ENCODE measurements around the gene ENDOV.
A peak's percentile ranks its signal among the peaks of the same experiment; 100 is the strongest.

ENDOV gene

DNA sequence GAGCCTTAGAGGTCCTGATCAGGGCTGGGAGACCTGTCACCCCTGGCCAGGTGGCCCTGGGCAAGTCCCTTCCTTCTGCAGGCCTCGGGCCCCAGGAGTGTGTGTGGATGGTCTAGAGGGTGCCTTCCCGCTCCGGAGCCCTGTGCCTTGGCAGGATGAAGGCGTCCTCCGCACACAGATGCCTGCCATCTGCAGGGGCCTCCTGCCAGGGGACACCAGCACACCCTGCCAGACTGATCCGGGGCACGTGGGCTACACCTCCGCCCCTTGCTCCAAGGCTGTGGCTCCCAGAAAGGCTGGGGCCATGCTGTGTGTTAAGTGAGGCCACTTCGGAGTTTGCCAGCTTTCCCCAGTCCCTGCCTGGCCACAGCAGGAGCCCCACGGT is 30.8 kb downstream of the ENDOV start:
- ChIA-PET CTCF (interaction anchor here (0.5 kb wide), 1 partner anchor 420 kb away, joined by 3 read pairs; no protein-coding TSS in a partner anchor), POLR2A (ENCODE audit: low non-redundant PET) (no interaction called here)
- TF ChIP-seq, protein P1, sequence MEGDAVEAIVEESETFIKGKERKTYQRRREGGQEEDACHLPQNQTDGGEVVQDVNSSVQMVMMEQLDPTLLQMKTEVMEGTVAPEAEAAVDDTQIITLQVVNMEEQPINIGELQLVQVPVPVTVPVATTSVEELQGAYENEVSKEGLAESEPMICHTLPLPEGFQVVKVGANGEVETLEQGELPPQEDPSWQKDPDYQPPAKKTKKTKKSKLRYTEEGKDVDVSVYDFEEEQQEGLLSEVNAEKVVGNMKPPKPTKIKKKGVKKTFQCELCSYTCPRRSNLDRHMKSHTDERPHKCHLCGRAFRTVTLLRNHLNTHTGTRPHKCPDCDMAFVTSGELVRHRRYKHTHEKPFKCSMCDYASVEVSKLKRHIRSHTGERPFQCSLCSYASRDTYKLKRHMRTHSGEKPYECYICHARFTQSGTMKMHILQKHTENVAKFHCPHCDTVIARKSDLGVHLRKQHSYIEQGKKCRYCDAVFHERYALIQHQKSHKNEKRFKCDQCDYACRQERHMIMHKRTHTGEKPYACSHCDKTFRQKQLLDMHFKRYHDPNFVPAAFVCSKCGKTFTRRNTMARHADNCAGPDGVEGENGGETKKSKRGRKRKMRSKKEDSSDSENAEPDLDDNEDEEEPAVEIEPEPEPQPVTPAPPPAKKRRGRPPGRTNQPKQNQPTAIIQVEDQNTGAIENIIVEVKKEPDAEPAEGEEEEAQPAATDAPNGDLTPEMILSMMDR (conservative IDR thresholded peaks at IDR 0.05; ENCODE audit: low read depth), result no peak
- H3K27ac ChIP-seq, result no peak overlapping the region
- DNase-seq (ENCODE audit: low spot score), result no peak

DNA sequence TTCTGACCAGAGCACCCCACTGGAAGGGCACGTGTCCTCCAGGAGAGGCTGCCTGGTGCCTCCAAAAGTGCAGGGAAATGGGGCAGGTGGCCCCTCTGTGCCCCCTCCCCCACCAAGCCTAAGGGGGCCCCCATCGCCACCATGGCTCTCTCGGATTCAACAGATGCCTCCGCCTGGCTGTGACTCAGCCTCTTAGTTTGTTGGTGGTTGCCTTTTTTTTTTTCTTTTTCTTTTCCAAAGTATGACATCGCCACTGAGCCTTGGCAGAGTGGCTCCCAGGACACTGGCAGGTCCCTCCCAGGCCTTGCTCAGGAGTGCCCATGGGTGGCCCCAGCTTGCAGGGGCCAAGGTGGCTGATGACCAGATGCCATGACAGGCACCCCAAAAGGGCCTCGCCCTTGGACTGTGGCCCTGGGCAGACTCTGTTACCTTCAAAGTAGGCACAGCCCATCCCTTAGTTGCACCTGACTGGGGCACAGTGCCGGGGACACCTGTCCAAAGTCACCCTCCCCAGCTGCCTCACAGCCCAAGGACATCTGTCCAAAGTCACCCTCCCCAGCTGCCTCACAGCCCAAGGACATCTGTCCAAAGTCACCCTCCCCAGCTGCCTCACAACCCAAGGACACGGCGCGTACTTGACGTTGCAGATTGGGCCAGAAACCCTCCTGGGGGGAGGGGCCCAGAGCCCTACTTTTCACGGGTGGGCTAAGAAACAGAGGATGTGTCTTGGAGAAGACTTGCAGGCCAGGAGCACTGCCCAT is 31.9 kb downstream of the ENDOV start:
- ChIA-PET CTCF (interaction anchor here (0.6 kb wide), 1 partner anchor 356 kb away, joined by 6 read pairs; no protein-coding TSS in a partner anchor), POLR2A (ENCODE audit: low non-redundant PET) (no interaction called here)
- TF ChIP-seq, protein P1 (conservative IDR thresholded peaks at IDR 0.05; ENCODE audit: low read depth), result no peak
- H3K27ac ChIP-seq, result no peak overlapping the region
- DNase-seq (ENCODE audit: low spot score), result no peak

DNA sequence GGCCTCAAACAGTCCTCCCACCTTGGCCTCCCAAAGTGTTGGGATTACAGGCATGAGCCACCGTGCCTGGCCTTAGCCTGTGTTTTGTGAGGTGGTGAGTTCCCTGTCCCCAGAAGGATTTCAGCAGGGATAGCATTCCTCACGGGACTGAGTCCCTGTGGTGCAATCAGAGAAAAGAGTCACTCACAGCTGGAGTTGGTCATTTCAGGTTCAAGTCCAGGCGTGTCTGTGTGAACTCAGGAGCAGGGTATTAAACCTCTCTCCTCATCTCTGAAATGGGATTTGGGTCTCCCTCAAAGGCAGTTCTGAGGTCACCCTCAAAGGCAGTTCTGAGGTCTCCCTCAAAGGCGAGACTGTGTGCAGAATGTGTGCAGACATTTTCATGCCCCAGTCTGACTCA is 32.8 kb downstream of the ENDOV start:
- POLR2A ChIA-PET (ENCODE audit: low non-redundant PET), result no interaction called here

DNA sequence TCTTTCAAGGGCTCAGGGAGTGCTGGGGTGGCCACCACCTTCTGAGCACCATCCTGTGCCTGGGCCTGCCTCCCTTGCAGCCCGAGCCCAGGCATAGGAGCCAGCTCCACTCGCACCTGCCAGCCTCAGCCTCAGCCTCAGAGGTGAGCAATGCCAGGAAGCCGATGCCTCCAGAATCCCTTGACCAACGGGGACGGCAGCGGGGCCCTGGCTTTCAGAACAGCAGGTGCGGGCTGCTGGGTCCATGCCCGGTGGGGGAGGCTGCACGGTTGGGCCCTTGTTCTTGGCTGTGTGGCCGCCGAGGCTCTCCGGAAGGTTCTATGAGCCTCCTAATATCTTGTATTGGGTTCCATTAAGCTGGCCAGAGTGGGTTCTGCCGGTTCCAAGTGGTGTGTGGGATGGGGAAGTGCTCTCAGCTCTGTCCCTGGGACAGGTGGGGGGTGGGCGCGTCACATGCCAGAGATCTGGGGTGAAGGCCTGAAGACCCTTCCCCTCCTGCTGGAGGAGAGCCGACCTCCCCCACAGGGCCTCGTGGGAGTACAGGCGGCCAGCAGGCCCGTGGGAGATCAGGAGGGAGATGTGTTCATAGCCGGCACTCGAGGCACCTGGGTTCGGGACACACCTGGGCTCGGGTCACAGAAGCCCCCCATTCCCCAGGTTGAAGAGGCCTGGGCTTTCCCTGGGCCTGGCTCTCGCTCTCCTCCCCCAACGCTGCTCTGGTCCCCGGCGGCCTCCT is 34.4 kb downstream of the ENDOV start:
- CTCF ChIA-PET, result interaction anchor here (0.5 to 0.6 kb wide), 3 partner anchors 27 to 707 kb away, joined by 3 to 4 read pairs (median 3); partner anchors contain the start of gene NPTX1

More for the DNA sequence above, 32.8 kb downstream of the ENDOV start:
- peak; percentile 35 for DNase-seq (ENCODE audit: low spot score)
- no peak overlapping the region; the same call in 1 of the 2 replicates for H3K27ac ChIP-seq
- TF ChIP-seq, protein P1 (conservative IDR thresholded peaks at IDR 0.05; ENCODE audit: low read depth), result no peak
- CTCF ChIA-PET, result interaction anchor here (0.6 to 0.7 kb wide), 4 partner anchors 43 to 355 kb away, joined by 3 to 7 read pairs (median 6); no protein-coding TSS in a partner anchor

DNA sequence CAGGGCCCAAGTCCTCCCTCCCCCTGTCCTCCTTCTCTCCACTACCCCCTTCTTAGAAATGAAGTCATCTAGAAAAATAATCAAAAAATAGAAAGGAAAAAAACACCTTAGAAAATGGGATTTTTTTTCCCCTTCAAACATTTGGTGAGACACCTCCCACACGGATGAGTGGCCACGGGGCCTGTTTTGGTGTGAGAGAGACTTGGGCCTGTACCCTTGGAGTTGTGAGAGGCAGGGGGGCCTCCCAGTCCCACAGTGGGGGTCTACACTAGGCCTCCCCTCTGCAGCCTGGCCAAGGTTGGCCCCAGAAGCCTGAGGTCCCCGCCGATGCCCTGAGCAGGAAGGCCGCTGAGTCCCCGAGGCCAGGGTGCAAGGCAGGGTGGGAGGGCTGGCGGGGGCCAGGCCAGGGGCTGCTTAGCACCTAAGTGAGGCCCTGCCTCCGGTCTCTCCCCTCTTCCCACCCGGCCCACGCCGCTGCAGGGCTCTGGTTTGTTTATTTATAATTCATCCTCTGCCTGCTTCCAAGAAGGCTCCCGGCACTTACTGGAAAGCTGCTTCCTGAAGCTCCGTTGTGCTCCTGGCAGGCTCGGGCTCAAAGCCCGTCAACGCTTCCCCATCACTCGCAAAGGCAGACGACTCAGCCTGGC is 35.1 kb downstream of the ENDOV start:
- no peak overlapping the region for H3K27ac ChIP-seq
- TF ChIP-seq, protein P1 (conservative IDR thresholded peaks at IDR 0.05; ENCODE audit: low read depth), result no peak
- ChIA-PET CTCF (interaction anchor here (0.6 kb wide), 2 partner anchors 25 to 26 kb away, joined by 3 to 4 read pairs; partner anchors contain the start of gene NPTX1), POLR2A (ENCODE audit: low non-redundant PET) (no interaction called here)
- DNase-seq (ENCODE audit: low spot score), result no peak

More for the DNA sequence above, 34.4 kb downstream of the ENDOV start:
- DNase-seq (ENCODE audit: low spot score), result no peak
- no peak overlapping the region for H3K27ac ChIP-seq
- TF ChIP-seq, protein P1 (conservative IDR thresholded peaks at IDR 0.05; ENCODE audit: low read depth), result no peak
- POLR2A ChIA-PET (ENCODE audit: low non-redundant PET), result no interaction called here

All from RWPE1 (cell line).